ENCODE data around the gene TLL1.

Gene TLL1

DNA sequence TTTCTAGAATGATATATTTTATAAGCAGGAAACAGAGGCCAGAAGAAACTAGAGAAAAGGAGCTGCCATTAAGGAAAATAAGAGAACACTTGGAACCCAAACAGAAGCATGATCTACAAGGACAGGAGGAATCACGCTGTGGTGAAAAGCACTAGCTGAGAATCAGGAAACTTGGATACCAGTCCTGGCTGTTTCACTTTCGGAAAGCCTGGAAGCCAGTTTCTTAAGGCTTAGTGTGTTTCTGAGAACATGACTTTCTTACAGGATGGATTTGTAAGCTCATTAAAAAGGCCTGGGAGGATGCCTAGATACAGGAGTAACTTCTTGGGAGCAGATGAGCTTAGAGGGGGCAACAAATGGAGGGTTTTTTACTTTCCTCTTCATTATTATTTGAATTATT is 36.9 kb downstream of the TLL1 start:
- TF ChIP-seq, protein P1, sequence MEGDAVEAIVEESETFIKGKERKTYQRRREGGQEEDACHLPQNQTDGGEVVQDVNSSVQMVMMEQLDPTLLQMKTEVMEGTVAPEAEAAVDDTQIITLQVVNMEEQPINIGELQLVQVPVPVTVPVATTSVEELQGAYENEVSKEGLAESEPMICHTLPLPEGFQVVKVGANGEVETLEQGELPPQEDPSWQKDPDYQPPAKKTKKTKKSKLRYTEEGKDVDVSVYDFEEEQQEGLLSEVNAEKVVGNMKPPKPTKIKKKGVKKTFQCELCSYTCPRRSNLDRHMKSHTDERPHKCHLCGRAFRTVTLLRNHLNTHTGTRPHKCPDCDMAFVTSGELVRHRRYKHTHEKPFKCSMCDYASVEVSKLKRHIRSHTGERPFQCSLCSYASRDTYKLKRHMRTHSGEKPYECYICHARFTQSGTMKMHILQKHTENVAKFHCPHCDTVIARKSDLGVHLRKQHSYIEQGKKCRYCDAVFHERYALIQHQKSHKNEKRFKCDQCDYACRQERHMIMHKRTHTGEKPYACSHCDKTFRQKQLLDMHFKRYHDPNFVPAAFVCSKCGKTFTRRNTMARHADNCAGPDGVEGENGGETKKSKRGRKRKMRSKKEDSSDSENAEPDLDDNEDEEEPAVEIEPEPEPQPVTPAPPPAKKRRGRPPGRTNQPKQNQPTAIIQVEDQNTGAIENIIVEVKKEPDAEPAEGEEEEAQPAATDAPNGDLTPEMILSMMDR (IDR thresholded peaks at IDR 0.05; ENCODE audit: extremely low read depth, insufficient read depth, missing control alignments): no peak
- in situ Hi-C loops (cut with MboI; ENCODE audit: low pct_unique_long_range_greater_than_20kb, low sequenced_read_pairs, unreplicated experiment): no loop called here
- DNase-seq (ENCODE audit: low spot score): no peak

DNA sequence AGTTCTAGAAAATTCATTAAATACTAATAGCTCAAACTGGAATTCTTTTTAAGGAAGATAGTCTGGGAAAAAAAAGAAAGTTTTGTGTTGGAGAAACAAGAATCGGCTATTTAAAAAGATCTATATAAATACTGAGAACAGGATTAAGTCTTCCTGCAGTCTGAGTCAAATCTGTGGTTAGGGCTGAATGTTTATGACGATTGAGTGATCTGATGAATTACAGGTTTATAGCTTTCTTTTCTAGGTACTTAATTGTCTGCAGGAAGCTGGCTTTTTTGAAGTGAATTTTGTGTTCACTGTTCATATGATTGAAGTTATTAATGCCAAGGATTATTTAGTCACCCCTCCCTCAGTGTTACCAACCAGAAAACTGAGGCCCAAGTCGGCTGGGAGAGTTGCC is 42.2 kb downstream of the TLL1 start:
- no peak for DNase-seq (ENCODE audit: low spot score)
- TF ChIP-seq, protein P1 (IDR thresholded peaks at IDR 0.05; ENCODE audit: extremely low read depth, insufficient read depth, missing control alignments): no peak
- in situ Hi-C loops (cut with MboI; ENCODE audit: low pct_unique_long_range_greater_than_20kb, low sequenced_read_pairs, unreplicated experiment): no loop called here

DNA sequence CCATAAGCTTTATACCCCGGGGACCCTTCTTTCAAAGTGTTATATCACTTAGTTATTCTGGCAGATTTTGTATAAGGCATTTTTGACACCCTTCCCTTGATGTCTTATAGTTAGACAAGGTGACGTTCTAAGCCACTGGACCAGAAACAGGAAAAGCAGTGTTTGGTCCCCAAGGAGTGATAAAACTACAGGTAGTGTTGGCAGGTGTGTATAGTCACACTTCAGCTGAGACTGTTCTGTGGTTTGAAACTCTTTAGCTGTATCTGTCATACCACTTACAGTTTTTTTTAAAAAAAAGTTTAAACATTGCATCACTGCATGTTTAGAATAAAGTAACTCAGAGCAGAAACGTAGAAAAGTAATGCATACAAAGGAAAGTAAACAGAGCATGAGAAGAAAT is 48.5 kb downstream of the TLL1 start:
- TF ChIP-seq, protein P1 (IDR thresholded peaks at IDR 0.05; ENCODE audit: extremely low read depth, insufficient read depth, missing control alignments): no peak
- DNase-seq (ENCODE audit: low spot score): no peak
- in situ Hi-C loops (cut with MboI; ENCODE audit: low pct_unique_long_range_greater_than_20kb, low sequenced_read_pairs, unreplicated experiment): no loop called here

DNA sequence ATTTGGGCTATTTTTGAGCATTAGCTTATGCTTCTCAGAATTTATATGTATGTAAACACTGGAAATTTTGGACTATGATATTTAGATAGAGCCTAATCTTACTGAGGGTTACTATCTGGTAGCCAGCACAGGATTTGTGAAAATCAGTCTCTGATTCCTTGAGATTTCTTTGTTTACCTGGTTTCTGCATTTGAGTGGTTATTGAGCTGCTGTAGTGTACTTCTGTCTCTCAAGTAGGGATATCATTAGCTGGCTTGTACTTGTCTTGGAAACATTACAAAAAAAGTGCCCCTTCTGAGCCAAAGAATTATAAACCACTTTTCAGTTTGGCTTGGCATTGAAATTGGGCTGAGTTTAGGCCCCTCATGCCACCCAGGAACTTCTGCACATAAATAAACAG is 49.7 kb downstream of the TLL1 start:
- in situ Hi-C loops (cut with MboI; ENCODE audit: low pct_unique_long_range_greater_than_20kb, low sequenced_read_pairs, unreplicated experiment): no loop called here
- TF ChIP-seq, protein P1 (IDR thresholded peaks at IDR 0.05; ENCODE audit: extremely low read depth, insufficient read depth, missing control alignments): no peak
- no peak for DNase-seq (ENCODE audit: low spot score)

DNA sequence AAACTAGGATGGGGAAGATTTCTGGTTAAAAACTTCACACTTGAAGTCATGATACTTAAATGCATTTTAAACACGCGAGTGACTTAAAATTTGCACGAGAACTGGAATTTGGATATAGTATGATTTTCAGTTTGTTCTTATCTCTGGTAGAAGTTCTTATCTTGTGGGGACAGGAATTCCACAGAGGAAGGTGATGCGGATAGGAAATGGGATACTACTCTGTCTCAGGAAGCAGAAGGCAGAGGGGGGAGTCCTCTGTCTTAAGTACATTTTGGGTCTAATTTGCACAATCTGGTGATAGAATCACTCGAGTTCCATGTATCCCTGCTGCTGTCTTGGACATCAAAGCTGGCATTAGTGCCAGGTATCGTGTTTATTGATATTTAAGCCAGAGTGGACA is 53.3 kb downstream of the TLL1 start:
- no peak for DNase-seq (ENCODE audit: low spot score)
- TF ChIP-seq, protein P1 (IDR thresholded peaks at IDR 0.05; ENCODE audit: extremely low read depth, insufficient read depth, missing control alignments): no peak
- in situ Hi-C loops (cut with MboI; ENCODE audit: low pct_unique_long_range_greater_than_20kb, low sequenced_read_pairs, unreplicated experiment): no loop called here

DNA sequence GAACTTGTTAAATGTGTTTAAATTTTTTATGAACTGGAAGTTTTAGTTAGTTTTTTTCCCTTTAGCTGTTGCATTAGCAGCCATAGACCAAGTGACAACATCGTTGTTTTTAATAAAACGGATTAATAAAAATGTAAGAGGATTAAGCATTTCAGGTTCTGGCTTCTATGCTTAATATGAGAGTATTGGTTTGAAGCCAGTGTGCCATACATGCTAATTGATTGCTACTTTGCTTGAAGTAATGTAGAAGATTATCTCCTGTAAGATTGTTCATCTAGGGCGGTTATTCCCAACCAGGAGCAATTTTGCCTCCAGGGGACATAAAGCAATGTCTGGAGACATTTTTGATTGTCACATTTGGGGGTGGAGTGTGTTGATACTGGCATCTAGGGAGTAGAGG is 54.3 kb downstream of the TLL1 start:
- in situ Hi-C loops (cut with MboI; ENCODE audit: low pct_unique_long_range_greater_than_20kb, low sequenced_read_pairs, unreplicated experiment): no loop called here
- DNase-seq (ENCODE audit: low spot score): no peak
- TF ChIP-seq, protein P1 (IDR thresholded peaks at IDR 0.05; ENCODE audit: extremely low read depth, insufficient read depth, missing control alignments): no peak

DNA sequence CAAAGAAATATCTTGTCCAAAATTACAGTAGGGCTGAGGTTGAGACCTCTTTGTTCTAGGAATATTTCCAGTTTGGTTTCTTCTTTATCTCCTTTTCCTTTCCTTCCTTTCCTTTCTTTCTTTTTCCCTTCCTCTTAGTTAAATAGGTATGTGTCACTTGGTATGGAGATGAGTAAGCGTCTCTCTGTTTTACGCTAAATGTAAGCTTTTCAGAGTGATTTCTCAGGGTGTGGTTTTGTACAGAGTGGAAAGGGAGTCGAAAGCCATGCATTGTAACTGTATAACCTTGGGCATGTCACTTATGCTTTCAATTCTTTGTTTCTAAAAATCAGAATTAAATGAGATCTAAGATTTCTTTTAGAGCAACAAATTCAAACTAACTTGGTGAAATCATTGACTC is 54.8 kb downstream of the TLL1 start:
- TF ChIP-seq, protein P1 (IDR thresholded peaks at IDR 0.05; ENCODE audit: extremely low read depth, insufficient read depth, missing control alignments): no peak
- in situ Hi-C loops (cut with MboI; ENCODE audit: low pct_unique_long_range_greater_than_20kb, low sequenced_read_pairs, unreplicated experiment): no loop called here
- DNase-seq (ENCODE audit: low spot score): no peak
